ENCODE results near the gene TIMM8A. TPM values are rescaled to one million over a fixed set of nuclear protein-coding genes. Genes with fewer than 3 reads are reported as not detected.

TIMM8A gene
- 2.4 and 3.5 TPM in 2 replicates for total RNA-seq

GRCh38 chrX:101348452-101349192 is at the start of gene TIMM8A:
Gene TIMM8A, minus strand, starts transcription at chrX:101348742. Its CDS starts 78 bp downstream, at chrX:101348664.

GRCh38 chrX:101390664-101391525 is 42.4 kb upstream of the TIMM8A start, which contains the start of gene RPL36A:
Gene RPL36A, plus strand, starts transcription at chrX:101391011. Its CDS starts 33 bp downstream, at chrX:101391044.

GRCh38 chrX:101385795-101386541 is 37.4 kb upstream of the TIMM8A start, which contains the start of gene BTK:
Gene BTK, minus strand, starts transcription at chrX:101386191. Its CDS starts 10,907 bp downstream, at chrX:101375284.

Other genes with a start within 250 kb of the TIMM8A start
- 1.7 and 2.8 TPM in 2 replicates for gene DRP2, start 129.0 kb downstream of the TIMM8A start, total RNA-seq
- 0.89 and 1.9 TPM in 2 replicates for gene TAF7L, start 57.4 kb downstream of the TIMM8A start, total RNA-seq
- under 0.01 TPM in 1 of 2 replicates, not detected in the other for gene BTK, start 37.4 kb upstream of the TIMM8A start, total RNA-seq
- 875 and 1,176 TPM in 2 replicates for gene RPL36A, start 42.3 kb upstream of the TIMM8A start, total RNA-seq
- gene GLA, start 59.2 kb upstream of the TIMM8A start, total RNA-seq, result 21.6 and 42.2 TPM in 2 replicates
- 89.2 and 104 TPM in 2 replicates for gene HNRNPH2, start 59.5 kb upstream of the TIMM8A start, total RNA-seq
- gene ARMCX4, start 136.7 kb upstream of the TIMM8A start, total RNA-seq, result 8.2 and 9.5 TPM in 2 replicates
- gene ARMCX1, start 201.8 kb upstream of the TIMM8A start, total RNA-seq, result 68.4 and 69.9 TPM in 2 replicates

Data from uterine smooth muscle cell (primary cell).